Glomerular endothelial cell (primary cell): Measurements from ENCODE around the gene WDR88. TPM values are rescaled to one million over a fixed set of nuclear protein-coding genes. Genes with fewer than 3 reads are reported as not detected.

ENCODE experiments used
- DNase-seq: peaks from one replicate; pipeline ENCODE4 v3.0.0-alpha.2; 2011; ENCODE audit warnings: low read depth, low spot score; ENCODE audit errors: extremely low read depth
- total RNA-seq: library from RNA; depleted of rRNA; stranded (reverse); fragments of >200 nt; gene quantifications from 2 replicates; pipeline ENCODE4 v1.2.3, GENCODE V29; 2015

WDR88 gene
- total RNA-seq = not detected in 2 replicates

- no peak for DNase-seq
These were observed at the start of gene WDR88 for GRCh38 chr19:33132021-33132420. TSS of gene WDR88 (plus strand) at chr19:33132114. CDS start at chr19:33132170, 56 bp downstream.

GRCh38 chr19:33085570-33086128 is 46.3 kb upstream of the WDR88 start:
- no peak for DNase-seq

- no peak for DNase-seq
These were observed 45.0 kb upstream of the WDR88 start for GRCh38 chr19:33086955-33087354.

- DNase-seq = no peak
These were observed 42.9 kb upstream of the WDR88 start for GRCh38 chr19:33089010-33089409.

- no peak for DNase-seq
These were observed 41.7 kb upstream of the WDR88 start for GRCh38 chr19:33090179-33090578.

- DNase-seq = no peak
These were observed 38.3 kb upstream of the WDR88 start for GRCh38 chr19:33093420-33094210.

GRCh38 chr19:33094436-33095067 is 37.4 kb upstream of the WDR88 start:
- no peak for DNase-seq

GRCh38 chr19:33096005-33096404 is 35.9 kb upstream of the WDR88 start:
- DNase-seq = no peak

- DNase-seq = no peak
These were observed 33.8 kb upstream of the WDR88 start for GRCh38 chr19:33098055-33098534.

- no peak for DNase-seq
These were observed 30.8 kb upstream of the WDR88 start for GRCh38 chr19:33100894-33101644.

- DNase-seq = no peak
These were observed 29.0 kb upstream of the WDR88 start for GRCh38 chr19:33102893-33103292.

GRCh38 chr19:33108161-33108560 is 23.8 kb upstream of the WDR88 start:
- DNase-seq = no peak

- DNase-seq = no peak
These were observed 21.6 kb upstream of the WDR88 start for GRCh38 chr19:33110137-33110910.

GRCh38 chr19:33111587-33111986 is 20.3 kb upstream of the WDR88 start:
- no peak for DNase-seq

- no peak for DNase-seq
These were observed 17.6 kb upstream of the WDR88 start for GRCh38 chr19:33114312-33114711.

- DNase-seq = no peak
These were observed 14.4 kb upstream of the WDR88 start for GRCh38 chr19:33117501-33117900.

- DNase-seq = no peak
These were observed 13.3 kb upstream of the WDR88 start for GRCh38 chr19:33118643-33119042.

- no peak for DNase-seq
These were observed 7.5 kb upstream of the WDR88 start for GRCh38 chr19:33124207-33125098.

GRCh38 chr19:33125929-33126388 is 6.0 kb upstream of the WDR88 start:
- DNase-seq = peak; percentile 14
